ENCODE data around the gene KRTAP6-2. TPM values are rescaled to one million over a fixed set of nuclear protein-coding genes. Genes with fewer than 3 reads are reported as not detected.

The KRTAP6-2 gene, protein sequence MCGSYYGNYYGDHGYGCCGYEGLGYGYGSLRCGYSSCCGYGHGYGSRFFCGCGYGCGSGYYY
- total RNA-seq (2021; ENCODE audit: unreplicated experiment): not detected
- not detected in 2 replicates for polyA plus RNA-seq (2012)
- not detected for Bru-seq, nascent RNA
- not detected for BruChase-seq, experiment 1, labeled RNA remaining after a 6-hour chase
- BruChase-seq, experiment 2, labeled RNA remaining after a 2-hour chase: not detected
- long read RNA-seq: 0 reads

DNA sequence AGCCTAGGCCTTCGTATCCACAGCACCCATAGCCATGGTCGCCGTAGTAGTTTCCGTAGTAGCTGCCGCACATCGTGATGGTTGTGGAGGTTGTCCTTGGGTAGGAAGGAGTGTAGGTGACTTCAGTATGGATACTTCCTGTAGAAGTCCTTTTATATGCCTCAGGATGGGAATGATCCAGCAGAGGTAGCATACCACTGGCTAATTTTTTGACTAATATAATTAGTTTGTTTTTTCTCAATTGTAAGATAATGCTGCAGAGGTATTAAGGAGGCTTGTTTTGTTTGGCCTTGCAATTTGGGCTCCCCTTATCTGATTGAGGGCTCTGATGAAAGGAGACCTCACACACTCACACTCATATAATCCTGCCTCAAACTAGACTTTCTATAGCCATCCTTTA, at the start of gene KRTAP6-2:
KRTAP6-2 (minus strand) TSS at position 101 of the 400 bp plus-strand sequence; CDS start at position 73, 28 bp downstream.
- H3K9me3 ChIP-seq (ENCODE audit: control insufficient read depth in 1 of 2, insufficient read depth in 1 of 2, low read depth in 1 of 2, low read length in 2 of 2): peaks cover 8 to 36% of the 10 kb centered on the region in 2 experiments; a peak in 2 of 4 replicates
- RAD21 ChIA-PET (ENCODE audit: low non-redundant PET in 1 of 2, low total read pairs in 2 of 2, uncharacterized antibody in 2 of 2, unreplicated experiment in 2 of 2): no interaction called here
- H3K27ac ChIP-seq (ENCODE audit: low read depth, low read length): no peak within 1 kb of the TSS
- H3K27me3 ChIP-seq (ENCODE audit: insufficient read depth, low read length): no peaks in the 10 kb centered on the region
- no TSS peak for BruUV-seq (replicated peaks)
- TF ChIP-seq, protein P1, sequence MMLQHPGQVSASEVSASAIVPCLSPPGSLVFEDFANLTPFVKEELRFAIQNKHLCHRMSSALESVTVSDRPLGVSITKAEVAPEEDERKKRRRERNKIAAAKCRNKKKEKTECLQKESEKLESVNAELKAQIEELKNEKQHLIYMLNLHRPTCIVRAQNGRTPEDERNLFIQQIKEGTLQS (IDR thresholded peaks at IDR 0.05): no peak
- no peak for TF ChIP-seq EZH2phosphoT487 (IDR thresholded peaks at IDR 0.05; ENCODE audit: borderline replicate concordance)
- no peak for TF ChIP-seq ZNF274 (IDR thresholded peaks at IDR 0.05; ENCODE audit: low read depth, low read length)
- H3K9ac ChIP-seq (ENCODE audit: low read length): no peak within 1 kb of the TSS
- intact Hi-C loops (cut with micrococcal nuclease): no loop called here
- no peaks in the 10 kb centered on the region for H4K20me1 ChIP-seq (ENCODE audit: insufficient read depth)
- H3K4me3 ChIP-seq (replicated peaks in 1 of 2; ENCODE audit: low read depth in 1 of 2, low read length in 2 of 2): no peak within 1 kb of the TSS
- H3K4me2 ChIP-seq (ENCODE audit: low read length): no peak within 1 kb of the TSS
- ATAC-seq: no peak
- DNase-seq (ENCODE audit: low read depth, low spot score): no peak
- no peaks in the 10 kb centered on the region for H3K9me2 ChIP-seq (ENCODE audit: insufficient read depth)
- no peaks in the 10 kb centered on the region for H3K36me3 ChIP-seq (ENCODE audit: control insufficient read depth in 1 of 2, insufficient read depth in 2 of 2, low read length in 2 of 2)
- CTCF ChIA-PET: no interaction called here
- H3K4me1 ChIP-seq (ENCODE audit: control insufficient read depth in 1 of 2, insufficient read depth in 2 of 2, low read length in 2 of 2): no peaks in the 10 kb centered on the region
- no peak within 1 kb of the TSS for H2AFZ ChIP-seq (ENCODE audit: low read depth, low read length, poor library complexity, severe bottlenecking)
- H3K79me2 ChIP-seq (ENCODE audit: insufficient read depth, low read length): no peaks in the 10 kb centered on the region
- POLR2A ChIA-PET: no interaction called here

DNA sequence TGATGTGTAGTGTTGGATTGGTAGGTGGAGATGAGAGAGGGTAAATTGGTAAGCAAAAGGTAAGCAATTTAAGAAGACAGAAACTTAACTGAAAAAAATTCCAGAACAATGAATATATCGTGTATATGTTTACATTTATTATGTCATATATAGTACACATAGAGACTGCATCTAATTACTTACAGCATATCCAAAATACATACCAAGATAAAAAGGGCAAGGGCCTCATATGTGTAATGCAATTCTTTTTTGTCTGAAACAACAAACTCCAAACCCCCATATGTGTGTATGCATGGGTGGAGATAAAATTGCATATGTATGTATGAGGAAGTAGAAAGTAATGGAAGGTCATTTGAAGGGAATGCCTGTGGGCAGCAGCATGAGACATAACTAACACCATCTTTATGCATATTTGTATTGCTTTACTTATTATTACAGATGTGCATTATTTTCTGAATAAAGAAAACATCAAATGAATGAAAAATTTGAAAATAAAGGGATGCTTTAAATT, 48.3 kb upstream of the KRTAP6-2 start:
- Histone ChIP-seq H3K4me2 (ENCODE audit: low read length) (no peak overlapping the region), H3K9ac (ENCODE audit: low read length) (no peak overlapping the region), H3K27ac (ENCODE audit: low read depth, low read length) (no peak overlapping the region), H2AFZ (ENCODE audit: low read depth, low read length, poor library complexity, severe bottlenecking) (no peak overlapping the region), H3K36me3 (ENCODE audit: control insufficient read depth in 1 of 2, insufficient read depth in 2 of 2, low read length in 2 of 2) (no peaks in the 10 kb centered on the region), H3K9me2 (ENCODE audit: insufficient read depth) (no peaks in the 10 kb centered on the region), H3K9me3 (ENCODE audit: control insufficient read depth in 1 of 2, insufficient read depth in 1 of 2, low read depth in 1 of 2, low read length in 2 of 2) (peaks cover 9 to 18% of the 10 kb centered on the region in 2 experiments; a peak in 2 of 4 replicates), H3K4me1 (ENCODE audit: control insufficient read depth in 1 of 2, insufficient read depth in 2 of 2, low read length in 2 of 2) (no peaks in the 10 kb centered on the region), H3K4me3 (replicated peaks in 1 of 2; ENCODE audit: low read depth in 1 of 2, low read length in 2 of 2) (no peak overlapping the region), H3K79me2 (ENCODE audit: insufficient read depth, low read length) (no peaks in the 10 kb centered on the region), H3K27me3 (ENCODE audit: insufficient read depth, low read length) (no peaks in the 10 kb centered on the region), H4K20me1 (ENCODE audit: insufficient read depth) (no peaks in the 10 kb centered on the region)
- ChIA-PET RAD21 (ENCODE audit: low non-redundant PET in 1 of 2, low total read pairs in 2 of 2, uncharacterized antibody in 2 of 2, unreplicated experiment in 2 of 2) (no interaction called here), POLR2A (no interaction called here), CTCF (no interaction called here)
- intact Hi-C loops (cut with micrococcal nuclease): no loop called here
- no peak for ATAC-seq
- TF ChIP-seq RAD21 (IDR thresholded peaks at IDR 0.05; ENCODE audit: low read depth): no peak
- TF ChIP-seq POLR2A (IDR thresholded peaks at IDR 0.05; ENCODE audit: borderline replicate concordance, extremely low read depth, insufficient read depth, insufficient read length): no peak
- TF ChIP-seq, protein P2, sequence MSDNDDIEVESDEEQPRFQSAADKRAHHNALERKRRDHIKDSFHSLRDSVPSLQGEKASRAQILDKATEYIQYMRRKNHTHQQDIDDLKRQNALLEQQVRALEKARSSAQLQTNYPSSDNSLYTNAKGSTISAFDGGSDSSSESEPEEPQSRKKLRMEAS (IDR thresholded peaks at IDR 0.05): no peak
- no peak for TF ChIP-seq EZH2 (IDR thresholded peaks at IDR 0.05)
- TF ChIP-seq, protein P1 (IDR thresholded peaks at IDR 0.05): no peak
- TF ChIP-seq CEBPB (IDR thresholded peaks at IDR 0.05; ENCODE audit: low read depth): no peak
- TF ChIP-seq EZH2phosphoT487 (IDR thresholded peaks at IDR 0.05; ENCODE audit: borderline replicate concordance): no peak
- BruUV-seq (replicated peaks): no TSS peak
- no peak for DNase-seq (ENCODE audit: low read depth, low spot score)

Measured in HCT116 (cell line).